Kidney (tissue), 14 donors: ENCODE measurements around the gene FAM20C. TPM values are rescaled to one million over a fixed set of nuclear protein-coding genes. Genes with fewer than 3 reads are reported as not detected.
A peak's percentile ranks its signal among the peaks of the same experiment; 100 is the strongest.
"Not testable (repeated sequence)": the region's sequence is repeated elsewhere in the genome, so short reads cannot be mapped to it uniquely, and the experiment has no call there.

Experiments used
- DNase-seq, 5 donors: peaks; one replicate each; pipeline ENCODE4 v3.0.0-alpha.2; 2013 to 2020
- FAIRE-seq: peaks from 2 replicates; lab custom pipeline; 2012; peaks lifted over from hg19 to GRCh38; lab: Jason Lieb, UNC
- H3K27ac ChIP-seq, 2 donors: one replicate each; pipeline ENCODE4 v1.7.0; 2013; ENCODE audit warnings: low read depth in 2 of 2, low read length in 2 of 2, inconsistent platforms in 1 of 2
- H3K27me3 ChIP-seq: one replicate; pipeline ENCODE4 v1.7.1; 2013; ENCODE audit warnings: low read length, inconsistent platforms; ENCODE audit not compliant: control insufficient read depth, insufficient read depth
- H3K36me3 ChIP-seq, 3 donors: one replicate each; pipeline versions ENCODE4 v1.7.0 to v1.7.1; 2013; ENCODE audit warnings: low read length in 3 of 3, control low read depth in 1 of 3, inconsistent platforms in 1 of 3; ENCODE audit not compliant: insufficient read depth in 3 of 3, control insufficient read depth in 2 of 3
- H3K4me1 ChIP-seq, 3 donors: one replicate each; pipeline versions ENCODE4 v1.7.0 to v1.7.1; 2013; ENCODE audit warnings: low read length in 3 of 3, inconsistent platforms in 1 of 3, low read depth in 1 of 3; ENCODE audit not compliant: control insufficient read depth in 2 of 3, insufficient read depth in 2 of 3
- H3K4me3 ChIP-seq, 3 donors: one replicate each; pipeline versions ENCODE4 v1.7.0 to v1.8.1; 2013; ENCODE audit warnings: low read length in 3 of 3, control low read depth in 1 of 3, inconsistent platforms in 1 of 3
- H3K9ac ChIP-seq, 3 donors: one replicate each; pipeline versions ENCODE4 v1.7.0 to v1.7.1; 2013; ENCODE audit warnings: low read length in 3 of 3, control low read depth in 1 of 3, inconsistent platforms in 1 of 3
- H3K9me3 ChIP-seq, 3 donors: one replicate each; pipeline versions ENCODE4 v1.7.0 to v1.7.1; 2013; ENCODE audit warnings: low read length in 3 of 3, control low read depth in 1 of 3, inconsistent platforms in 1 of 3; ENCODE audit not compliant: control insufficient read depth in 2 of 3, insufficient read depth in 1 of 3
- intact Hi-C: fragments of 100-400 bp; cut with DNase I; formaldehyde crosslinking; loops from one replicate; pipeline ENCODE4 v1.11.1; 2022
- polyA plus RNA-seq: library from polyadenylated mRNA; stranded (reverse); fragments of 350-450 nt; fragmentation: Illumina TruSeq; extraction: RNeasy Lipid Tissue Mini Kit (QIAGEN cat#74804); gene quantifications from one replicate; pipeline ENCODE4 v1.2.3, GENCODE V29; 2014; ENCODE audit warnings: low read depth, low replicate concordance; ENCODE audit not compliant: insufficient read depth
- total RNA-seq: library from RNA; stranded (reverse); fragmentation: NEBNext Ultra II Directional; extraction: Animal tissue kit (Norgen Biotek cat#: 25700); gene quantifications from one replicate; pipeline ENCODE4 v1.2.1, GENCODE V29; 2021
- TF ChIP-seq, protein P1 (sequence below): IDR thresholded peaks from 3 replicates; pipeline ENCODE4 v1.5.1; 2012; ENCODE audit warnings: mild to moderate bottlenecking, moderate library complexity, borderline replicate concordance; ENCODE audit not compliant: insufficient read depth; ENCODE audit errors: extremely low read depth
- donor health status: control.
- donor health status: control.
- donor health status: control.
- donor health status: control.
- donor health status: control.
- donor health status: DM: yes; HTN: yes; CAD: no.
- donor health status: Normal renal cell carcinoma (clear cell type).

The FAM20C gene
- total and polyA plus RNA-seq, 2 donors from 2014 or later: 84.9 to 114 TPM

GRCh38 chr7:260441-261281 lies 68.3 kb downstream of the FAM20C start:
- no peak overlapping the region for H3K9ac ChIP-seq
- TF ChIP-seq, protein P1, sequence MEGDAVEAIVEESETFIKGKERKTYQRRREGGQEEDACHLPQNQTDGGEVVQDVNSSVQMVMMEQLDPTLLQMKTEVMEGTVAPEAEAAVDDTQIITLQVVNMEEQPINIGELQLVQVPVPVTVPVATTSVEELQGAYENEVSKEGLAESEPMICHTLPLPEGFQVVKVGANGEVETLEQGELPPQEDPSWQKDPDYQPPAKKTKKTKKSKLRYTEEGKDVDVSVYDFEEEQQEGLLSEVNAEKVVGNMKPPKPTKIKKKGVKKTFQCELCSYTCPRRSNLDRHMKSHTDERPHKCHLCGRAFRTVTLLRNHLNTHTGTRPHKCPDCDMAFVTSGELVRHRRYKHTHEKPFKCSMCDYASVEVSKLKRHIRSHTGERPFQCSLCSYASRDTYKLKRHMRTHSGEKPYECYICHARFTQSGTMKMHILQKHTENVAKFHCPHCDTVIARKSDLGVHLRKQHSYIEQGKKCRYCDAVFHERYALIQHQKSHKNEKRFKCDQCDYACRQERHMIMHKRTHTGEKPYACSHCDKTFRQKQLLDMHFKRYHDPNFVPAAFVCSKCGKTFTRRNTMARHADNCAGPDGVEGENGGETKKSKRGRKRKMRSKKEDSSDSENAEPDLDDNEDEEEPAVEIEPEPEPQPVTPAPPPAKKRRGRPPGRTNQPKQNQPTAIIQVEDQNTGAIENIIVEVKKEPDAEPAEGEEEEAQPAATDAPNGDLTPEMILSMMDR: no peak
- H3K27ac ChIP-seq: no peak overlapping the region
- H3K36me3 ChIP-seq: peaks cover 0 to 49% (median 10%) of the 10 kb centered on the region in 3 donors
- peaks cover 0 to 7% (median 0%) of the 10 kb centered on the region in 3 donors for H3K9me3 ChIP-seq
- intact Hi-C loops: no loop called here
- no peaks in the 10 kb centered on the region for H3K27me3 ChIP-seq
- FAIRE-seq: no peak
- H3K4me3 ChIP-seq: no peak overlapping the region
- no peaks in the 10 kb centered on the region for H3K4me1 ChIP-seq
- DNase-seq: peak in 2 of 5 donors; percentile 33 to 66

- no peak overlapping the region for H3K4me3 ChIP-seq
- H3K4me1 ChIP-seq: no peaks in the 10 kb centered on the region
- no peaks in the 10 kb centered on the region for H3K27me3 ChIP-seq
- H3K9ac ChIP-seq: no peak overlapping the region
- FAIRE-seq (no peak), DNase-seq (peak in 2 of 5 donors; percentile 27 to 74)
- H3K36me3 ChIP-seq: peaks cover 0 to 44% (median 9%) of the 10 kb centered on the region in 3 donors
- peaks cover 0 to 7% (median 0%) of the 10 kb centered on the region in 3 donors for H3K9me3 ChIP-seq
- intact Hi-C loops: no loop called here
- H3K27ac ChIP-seq: no peak overlapping the region
- TF ChIP-seq, protein P1: no peak
Observed at GRCh38 chr7:261341-262250, 69.2 kb downstream of the FAM20C start.

DNA sequence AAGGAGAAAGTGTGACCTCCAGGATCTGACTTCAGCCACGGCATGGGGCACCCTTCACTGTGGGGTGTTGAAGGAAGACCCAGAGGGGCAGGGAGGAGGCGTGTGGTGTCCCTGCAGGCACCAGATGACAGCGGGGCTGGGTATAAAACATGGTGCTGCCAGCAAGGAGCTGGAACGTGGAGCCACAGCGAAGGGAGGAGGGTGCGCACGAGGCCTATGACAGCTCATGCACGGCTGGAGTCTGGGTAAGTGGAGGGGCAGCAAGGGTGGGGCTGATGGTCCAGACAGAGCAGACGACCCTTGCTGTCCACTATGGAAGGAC lies 69.8 kb downstream of the FAM20C start:
- no peaks in the 10 kb centered on the region for H3K27me3 ChIP-seq
- no peak for FAIRE-seq
- no peak overlapping the region for H3K9ac ChIP-seq
- H3K9me3 ChIP-seq: peaks cover 0 to 7% (median 0%) of the 10 kb centered on the region in 3 donors
- no peaks in the 10 kb centered on the region for H3K4me1 ChIP-seq
- H3K36me3 ChIP-seq: peaks cover 0 to 38% (median 5%) of the 10 kb centered on the region in 3 donors
- H3K27ac ChIP-seq: no peak overlapping the region
- peak in 2 of 5 donors; percentile 29 to 51 for DNase-seq
- TF ChIP-seq, protein P1: no peak
- H3K4me3 ChIP-seq: no peak overlapping the region
- intact Hi-C loops: no loop called here

GRCh38 chr7:262631-263311 lies 70.4 kb downstream of the FAM20C start:
- intact Hi-C loops, H3K27me3 ChIP-seq, FAIRE-seq, H3K9ac ChIP-seq, H3K4me1 ChIP-seq, H3K9me3 ChIP-seq, H3K27ac ChIP-seq, H3K4me3 ChIP-seq: not testable (repeated sequence)
- H3K36me3 ChIP-seq: peaks cover 0 to 33% (median 5%) of the 10 kb centered on the region in 3 donors
- peak in 1 of 5 donors; percentile 79 for DNase-seq
